AG08396 (cell line): ENCODE data around the gene YEATS2.

Experiments
- DNase-seq: peaks from one replicate; pipeline ENCODE4 v3.0.0; 2012; ENCODE audit warnings: low spot score, mixed read lengths

YEATS2 gene

GRCh38 chr3:183812761-183813445 is 115.3 kb downstream of the YEATS2 start:
- no peak for DNase-seq

GRCh38 chr3:183814240-183814639 is 116.6 kb downstream of the YEATS2 start:
- DNase-seq: no peak

- DNase-seq: no peak
Observed at GRCh38 chr3:183815563-183815940, 118.0 kb downstream of the YEATS2 start.

- DNase-seq: no peak
Observed at GRCh38 chr3:183815951-183816475, 118.4 kb downstream of the YEATS2 start.

DNA sequence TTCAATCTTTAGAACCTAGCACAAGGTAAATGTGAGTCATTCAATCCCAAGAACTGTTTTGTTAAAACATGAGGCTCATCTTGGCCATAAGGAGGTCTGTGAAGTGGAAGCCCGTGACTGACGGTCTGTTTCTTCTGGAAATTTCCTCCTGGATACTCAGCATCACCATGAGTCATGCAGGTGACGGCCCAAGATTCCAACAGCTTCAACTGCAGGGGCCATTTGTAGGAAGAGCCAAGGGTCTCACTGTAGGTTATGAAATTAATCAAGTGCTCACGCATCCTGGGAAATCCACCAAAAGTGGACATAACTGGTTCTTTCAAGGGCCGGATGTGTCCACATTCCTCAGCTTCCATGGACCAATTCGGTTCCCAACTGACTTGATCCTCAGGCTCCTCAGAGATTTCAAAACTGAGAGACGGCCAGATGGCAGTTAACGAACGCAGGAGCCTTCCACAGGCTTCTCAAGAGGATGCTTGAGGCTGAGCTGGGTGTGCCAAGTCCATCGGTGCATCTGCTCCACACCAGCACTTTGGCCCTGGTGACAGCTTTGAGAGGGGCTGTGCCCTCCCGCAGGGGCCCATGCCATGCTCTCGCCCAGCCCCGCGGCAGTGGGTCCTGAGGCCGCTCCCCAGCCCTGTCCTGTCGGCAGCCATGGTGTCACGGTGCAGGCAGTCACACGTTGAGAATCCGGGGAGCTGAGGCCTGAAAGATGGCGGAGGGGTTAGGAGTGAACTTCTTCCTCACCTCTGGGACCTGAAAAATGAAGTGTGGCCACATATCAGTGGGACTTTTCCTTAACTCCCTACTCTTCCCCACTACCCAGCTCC is 119.3 kb downstream of the YEATS2 start:
- DNase-seq: no peak

GRCh38 chr3:183817639-183818038 is 120.0 kb downstream of the YEATS2 start:
- DNase-seq: no peak

DNA sequence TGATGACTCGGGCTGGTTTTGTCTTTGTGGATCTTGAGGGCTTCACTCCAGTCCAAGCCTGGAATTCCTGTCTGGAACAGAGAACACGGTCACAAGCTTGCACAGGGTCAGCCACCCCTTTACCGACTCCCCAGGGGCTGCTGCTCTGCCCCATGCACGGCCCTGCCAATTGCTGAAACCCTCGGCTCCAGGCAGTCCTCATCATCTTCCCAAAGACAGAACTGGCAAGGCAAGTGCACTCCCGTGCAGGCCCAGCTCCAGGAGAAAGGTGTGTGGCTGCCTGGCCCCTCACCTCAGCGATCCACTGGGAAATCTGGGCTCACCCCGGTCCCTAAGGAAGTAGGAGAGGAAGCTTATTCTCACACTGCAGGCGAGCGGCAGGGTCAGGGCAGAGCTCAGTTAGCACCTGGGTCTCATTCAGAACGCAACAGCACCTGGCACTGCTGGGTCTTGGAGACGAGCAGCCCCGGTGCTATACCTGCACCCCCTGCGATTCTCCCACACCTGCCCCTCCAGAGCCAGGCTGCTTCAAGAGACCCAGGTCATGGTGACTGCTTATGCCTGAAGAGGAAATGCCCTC is 120.5 kb downstream of the YEATS2 start:
- no peak for DNase-seq

GRCh38 chr3:183818706-183819624 is 121.4 kb downstream of the YEATS2 start:
- no peak for DNase-seq

- DNase-seq: no peak
Observed at GRCh38 chr3:183819831-183820230, 122.2 kb downstream of the YEATS2 start.

- DNase-seq: no peak
Observed at GRCh38 chr3:183822631-183823030, 125.0 kb downstream of the YEATS2 start.

DNA sequence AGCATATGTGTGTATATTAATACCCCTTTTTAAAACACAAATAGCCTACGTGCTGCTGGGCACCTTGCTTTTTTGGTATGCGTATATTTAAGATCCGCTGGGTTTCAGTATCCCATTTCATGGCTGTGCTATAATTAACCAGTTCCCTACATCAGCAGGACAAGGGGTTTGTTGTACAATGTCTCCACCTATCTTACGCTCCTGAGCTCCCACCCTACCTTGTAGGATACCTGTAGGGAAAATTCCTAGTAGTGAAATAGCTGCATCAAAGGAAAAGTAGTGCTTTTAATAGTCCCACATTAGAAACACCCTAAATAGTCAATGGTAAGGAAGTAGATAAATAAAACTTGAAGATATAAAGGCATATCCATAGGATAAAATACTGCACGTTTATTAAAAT is 126.4 kb downstream of the YEATS2 start:
- no peak for DNase-seq

DNA sequence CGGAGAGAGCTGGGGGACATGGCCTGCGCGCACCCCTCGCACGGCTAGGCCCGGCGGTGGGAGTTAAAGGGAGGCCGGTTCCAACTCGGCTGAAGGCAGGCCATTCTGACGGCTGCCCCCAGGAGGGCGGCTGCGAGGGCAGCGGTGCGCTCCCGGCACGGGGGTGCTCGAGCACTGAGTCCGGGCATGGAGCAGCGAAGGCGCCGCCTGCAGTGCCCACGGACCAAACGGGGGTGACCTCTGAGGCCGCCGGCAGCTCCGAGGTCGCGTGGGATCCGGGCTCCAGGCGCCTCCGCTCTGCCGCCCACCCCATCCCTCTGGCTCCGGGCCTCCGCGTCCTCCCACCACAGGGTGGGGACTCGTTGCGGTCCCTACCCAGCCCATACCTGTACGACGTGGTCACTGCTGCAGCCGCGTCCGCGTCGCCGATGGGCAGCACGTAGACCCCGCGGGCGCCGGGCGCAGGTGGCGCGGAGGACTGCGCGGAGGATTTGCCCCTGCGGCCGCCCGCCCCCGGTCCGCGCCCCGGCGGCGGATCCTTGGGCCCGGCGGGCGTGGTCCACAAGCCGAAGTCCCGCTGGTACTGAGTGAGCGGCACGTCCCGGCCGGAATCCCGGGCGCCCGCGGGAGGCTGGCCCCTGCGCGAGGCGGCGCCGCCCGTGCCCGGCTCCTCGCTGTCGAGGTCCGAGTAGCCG is 127.3 kb downstream of the YEATS2 start:
- peak; percentile 66 for DNase-seq

DNA sequence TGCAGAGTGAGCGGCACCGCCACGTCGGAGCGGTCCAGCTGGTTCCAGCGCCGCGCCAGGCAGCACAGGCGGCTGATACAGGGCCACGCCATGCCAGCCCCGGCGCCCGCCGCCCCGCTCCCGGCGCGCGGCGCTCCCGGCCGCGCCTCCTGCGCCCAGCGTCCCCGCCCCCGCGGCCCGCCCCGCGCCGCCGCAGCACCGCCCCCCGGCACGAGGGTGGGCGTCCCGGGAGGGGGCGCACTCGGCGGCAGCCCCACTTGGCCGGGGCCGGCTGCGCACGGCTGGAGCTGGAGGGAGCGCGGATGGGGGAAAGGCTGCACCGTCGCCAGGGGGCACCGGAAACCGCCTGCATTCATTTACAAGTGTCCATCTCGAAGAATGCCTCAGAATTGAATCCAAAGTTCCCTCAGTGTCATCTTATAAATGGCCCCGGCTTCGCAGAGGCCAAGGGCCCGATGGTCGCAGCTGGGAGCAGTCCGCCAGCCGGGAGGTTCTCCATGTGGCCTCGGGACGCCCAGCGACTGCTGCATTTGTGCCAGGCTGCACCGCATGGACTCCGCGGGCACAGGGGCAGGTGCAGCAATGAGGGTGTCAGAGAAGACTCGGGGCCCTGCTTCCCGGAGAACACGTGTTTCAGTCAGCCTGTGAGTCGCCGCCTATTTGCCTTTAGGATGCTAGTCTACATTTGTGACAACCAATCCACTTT is 128.0 kb downstream of the YEATS2 start, which contains the start of gene MAP6D1:
Gene MAP6D1 (minus strand): TSS at position 122 of the 706 bp plus-strand sequence. CDS start 30 bp downstream, at position 92.
- DNase-seq: peak; percentile 84

DNA sequence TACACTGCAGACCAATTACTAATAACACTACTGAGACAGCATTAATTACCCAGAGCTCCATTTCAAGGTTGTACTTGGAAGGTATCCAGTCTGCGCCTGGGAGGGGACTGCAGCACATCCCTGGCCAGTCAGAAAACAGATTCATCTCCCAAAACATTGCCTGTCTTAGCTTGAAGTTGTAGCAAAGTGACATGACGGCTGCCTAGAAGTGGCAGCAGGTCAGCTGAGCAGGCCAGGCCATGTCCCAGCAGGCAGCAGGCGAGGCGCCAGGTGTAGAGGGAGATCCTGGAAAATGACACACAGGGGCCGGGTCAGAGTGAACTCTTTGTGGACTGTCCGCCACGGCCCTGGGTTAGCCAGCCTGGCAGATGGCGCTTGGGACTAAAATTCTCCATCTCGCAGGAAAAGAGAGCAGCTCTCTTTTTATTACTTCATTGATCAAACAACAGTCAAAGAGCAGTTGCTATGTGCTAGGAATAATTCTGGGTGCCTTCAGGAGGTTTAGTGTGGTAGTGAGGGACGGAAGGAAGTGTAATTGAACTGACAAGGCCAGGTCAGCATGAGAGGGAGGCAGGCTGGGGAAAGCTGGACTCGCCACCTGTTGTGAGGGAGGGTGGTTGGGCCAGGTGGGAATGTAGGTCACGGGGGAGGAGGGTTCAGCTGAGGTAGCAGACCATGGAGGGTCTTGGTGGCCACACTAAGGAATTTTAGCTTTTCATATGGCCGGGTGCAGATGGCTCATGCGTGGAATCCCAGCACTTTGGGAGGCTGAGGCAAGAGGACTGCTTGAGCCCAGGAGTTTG is 129.1 kb downstream of the YEATS2 start:
- DNase-seq: no peak

DNA sequence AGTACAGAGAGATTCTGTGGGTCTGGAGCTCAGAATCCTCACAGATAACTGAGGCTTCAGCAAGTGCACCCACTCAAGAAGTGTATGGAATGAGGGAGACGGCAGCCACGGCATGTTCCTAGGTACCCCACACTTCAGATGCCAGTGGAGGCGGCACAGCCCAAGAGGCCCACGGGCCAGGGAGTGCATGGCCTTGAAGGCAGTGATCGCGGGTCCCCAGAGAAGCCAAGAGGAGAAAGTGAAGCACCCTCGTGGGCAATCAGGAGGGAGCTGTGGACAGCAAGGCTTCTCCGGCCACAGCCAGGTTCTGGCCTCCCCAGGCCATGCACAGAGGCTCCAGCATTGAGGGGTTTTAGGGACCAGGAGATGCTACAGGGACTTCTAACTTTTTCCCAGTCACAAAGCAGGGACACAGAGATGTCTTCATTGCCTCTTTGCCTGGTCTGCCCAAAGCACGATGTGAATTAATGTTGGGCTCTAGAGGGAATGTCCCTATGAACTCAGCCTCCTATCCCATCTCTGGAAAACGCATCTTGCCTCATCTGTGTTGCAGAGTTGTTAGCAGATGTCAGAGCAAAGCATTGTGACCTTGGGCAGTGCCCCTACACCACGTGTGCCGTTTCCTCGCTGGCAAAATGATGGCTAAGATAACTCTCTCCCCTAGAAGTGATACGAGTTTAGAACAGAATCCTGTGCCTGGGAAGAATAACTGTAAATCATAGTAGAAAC is 130.4 kb downstream of the YEATS2 start:
- no peak for DNase-seq

- DNase-seq: no peak
Observed at GRCh38 chr3:183828538-183828870, 130.9 kb downstream of the YEATS2 start.

- no peak for DNase-seq
Observed at GRCh38 chr3:183829466-183829865, 131.9 kb downstream of the YEATS2 start.

DNA sequence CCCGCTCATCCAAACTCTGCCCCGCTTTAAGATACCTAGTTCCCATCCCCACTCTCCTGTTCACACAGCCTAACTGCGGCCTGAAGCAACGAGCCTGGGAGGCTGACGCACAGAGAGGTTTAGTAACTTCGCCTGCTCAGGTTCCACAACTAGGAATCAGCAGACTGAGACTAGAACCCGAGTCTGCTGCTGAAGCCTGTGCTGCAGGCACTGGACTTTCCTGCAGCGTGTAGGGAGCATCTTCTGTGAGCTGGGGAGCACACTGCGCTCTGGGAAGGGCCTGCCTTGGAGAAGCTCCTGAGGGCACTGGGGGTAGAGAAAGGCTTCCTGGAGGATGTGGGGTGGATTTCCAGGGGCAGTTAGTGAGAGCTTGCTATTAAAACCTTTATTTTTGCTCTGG is 132.6 kb downstream of the YEATS2 start:
- DNase-seq: no peak

DNA sequence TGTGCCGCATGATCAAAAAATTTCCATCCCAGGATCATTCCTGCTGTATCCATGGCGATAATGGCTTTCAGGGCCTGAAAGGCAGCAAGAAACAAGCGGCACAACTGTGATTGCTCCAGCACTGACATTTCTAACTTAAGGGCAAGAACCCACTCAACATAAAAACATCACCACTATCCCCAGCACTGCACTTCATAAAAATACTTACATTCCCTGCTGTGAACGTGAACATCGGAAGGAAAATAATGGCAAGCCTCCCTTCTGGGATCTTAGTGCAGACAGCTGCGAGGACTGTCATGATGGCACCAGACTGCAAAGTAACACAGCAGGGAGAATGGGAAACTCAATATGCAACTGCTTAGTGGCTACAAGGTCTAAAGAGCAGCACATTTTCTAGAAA is 135.9 kb downstream of the YEATS2 start:
- no peak for DNase-seq
